ENCODE data around the gene PPP2R2C. TPM values are rescaled to one million over a fixed set of nuclear protein-coding genes. Genes with fewer than 3 reads are reported as not detected.

PPP2R2C gene
- total RNA-seq, 1 donor from 2014 or later: 10.8 TPM

GRCh38 chr4:6342530-6343293 is 129.7 kb downstream of the PPP2R2C start:
- H3K4me1 Mint-ChIP-seq (ENCODE audit: unreplicated experiment): no peaks in the 10 kb centered on the region
- H3K27me3 Mint-ChIP-seq: peaks cover 24% of the 10 kb centered on the region
- no peak overlapping the region for H3K27ac Mint-ChIP-seq
- no peak overlapping the region for H3K4me3 Mint-ChIP-seq
- H3K9me3 Mint-ChIP-seq: no peaks in the 10 kb centered on the region
- no peak for TF ChIP-seq CTCF (conservative IDR thresholded peaks at IDR 0.05)
- no peak for DNase-seq (ENCODE audit: extremely low spot score, unreplicated experiment)
- no peaks in the 10 kb centered on the region for H3K36me3 Mint-ChIP-seq

- no peak for DNase-seq (ENCODE audit: extremely low spot score, unreplicated experiment)
- no peak for TF ChIP-seq CTCF (conservative IDR thresholded peaks at IDR 0.05)
- Mint-ChIP-seq H3K27ac (no peak overlapping the region), H3K4me3 (no peak overlapping the region), H3K36me3 (no peaks in the 10 kb centered on the region), H3K9me3 (no peaks in the 10 kb centered on the region), H3K4me1 (ENCODE audit: unreplicated experiment) (no peaks in the 10 kb centered on the region), H3K27me3 (peaks cover 33% of the 10 kb centered on the region)
Observed at GRCh38 chr4:6341696-6342095, 130.7 kb downstream of the PPP2R2C start.

GRCh38 chr4:6340446-6341015 is 131.9 kb downstream of the PPP2R2C start:
- Mint-ChIP-seq H3K27ac (no peak overlapping the region), H3K4me3 (no peak overlapping the region), H3K9me3 (no peaks in the 10 kb centered on the region), H3K36me3 (no peaks in the 10 kb centered on the region), H3K27me3 (peaks cover 33% of the 10 kb centered on the region), H3K4me1 (ENCODE audit: unreplicated experiment) (no peaks in the 10 kb centered on the region)
- TF ChIP-seq CTCF (conservative IDR thresholded peaks at IDR 0.05): no peak
- DNase-seq (ENCODE audit: extremely low spot score, unreplicated experiment): no peak

GRCh38 chr4:6339818-6340445 is 132.5 kb downstream of the PPP2R2C start:
- peaks cover 35% of the 10 kb centered on the region for H3K27me3 Mint-ChIP-seq
- H3K9me3 Mint-ChIP-seq: no peaks in the 10 kb centered on the region
- no peaks in the 10 kb centered on the region for H3K36me3 Mint-ChIP-seq
- no peak for TF ChIP-seq CTCF (conservative IDR thresholded peaks at IDR 0.05)
- no peak for DNase-seq (ENCODE audit: extremely low spot score, unreplicated experiment)
- H3K27ac Mint-ChIP-seq: no peak overlapping the region
- no peak overlapping the region for H3K4me3 Mint-ChIP-seq
- no peaks in the 10 kb centered on the region for H3K4me1 Mint-ChIP-seq (ENCODE audit: unreplicated experiment)

- Mint-ChIP-seq H3K4me1 (ENCODE audit: unreplicated experiment) (no peaks in the 10 kb centered on the region), H3K9me3 (no peaks in the 10 kb centered on the region), H3K4me3 (no peak overlapping the region), H3K36me3 (no peaks in the 10 kb centered on the region), H3K27ac (no peak overlapping the region), H3K27me3 (peaks cover 32% of the 10 kb centered on the region)
- DNase-seq (ENCODE audit: extremely low spot score, unreplicated experiment): no peak
- no peak for TF ChIP-seq CTCF (conservative IDR thresholded peaks at IDR 0.05)
Observed at GRCh38 chr4:6338951-6339817, 133.2 kb downstream of the PPP2R2C start.
